Endothelial cell (in vitro differentiated cells): ENCODE data around the gene GZF1. TPM values are rescaled to one million over a fixed set of nuclear protein-coding genes. Genes with fewer than 3 reads are reported as not detected.

Source experiments
- DNase-seq: peaks from one replicate; pipeline ENCODE4 v3.0.0; 2021; ENCODE audit warnings: low spot score
- H3K27ac Mint-ChIP-seq: one replicate; pipeline ENCODE4 v1.8.0; 2021; ENCODE audit warnings: mixed read lengths, inconsistent platforms; ENCODE audit not compliant: unreplicated experiment
- H3K27me3 Mint-ChIP-seq: one replicate; pipeline ENCODE4 v1.8.0; 2021; ENCODE audit warnings: mild to moderate bottlenecking, moderate library complexity, mixed read lengths, inconsistent platforms; ENCODE audit not compliant: unreplicated experiment
- H3K36me3 Mint-ChIP-seq: one replicate; pipeline ENCODE4 v1.8.0; 2021; ENCODE audit warnings: mild to moderate bottlenecking, low read depth, mixed read lengths, inconsistent platforms; ENCODE audit not compliant: unreplicated experiment
- H3K4me1 Mint-ChIP-seq: one replicate; pipeline ENCODE4 v1.8.0; 2021; ENCODE audit warnings: mild to moderate bottlenecking, mixed read lengths, inconsistent platforms; ENCODE audit not compliant: unreplicated experiment
- H3K4me3 Mint-ChIP-seq: one replicate; pipeline ENCODE4 v1.8.0; 2021; ENCODE audit warnings: mild to moderate bottlenecking, mixed read lengths, inconsistent platforms; ENCODE audit not compliant: unreplicated experiment
- H3K9me3 Mint-ChIP-seq: one replicate; pipeline ENCODE4 v1.8.0; 2021; ENCODE audit warnings: mixed read lengths, inconsistent platforms; ENCODE audit not compliant: unreplicated experiment
- CTCF ChIP-seq: fragments of 200-600 bp; sonication (generic); IDR thresholded peaks from one replicate; pipeline ENCODE4 v1.5.0; 2021; ENCODE audit warnings: antibody characterized with exemption; ENCODE audit not compliant: unreplicated experiment
- total RNA-seq: library from RNA; stranded (reverse); fragmentation: NEBNext Ultra II Directional; extraction: Animal tissue kit (Norgen Biotek cat#: 25700); gene quantifications from one replicate; pipeline ENCODE4 v1.2.1, GENCODE V29; 2021; ENCODE audit not compliant: unreplicated experiment

Gene GZF1
- total RNA-seq, 1 donor from 2014 or later, result 9.6 TPM

- Mint-ChIP-seq H3K27ac (no peak overlapping the region), H3K9me3 (no peaks in the 10 kb centered on the region), H3K36me3 (no peaks in the 10 kb centered on the region), H3K4me3 (no peak overlapping the region), H3K27me3 (no peaks in the 10 kb centered on the region), H3K4me1 (peaks cover 10% of the 10 kb centered on the region)
- no peak for TF ChIP-seq CTCF
- DNase-seq, result no peak
Observed at GRCh38 chr20:23414526-23415188, 52.7 kb downstream of the GZF1 start.

- Mint-ChIP-seq H3K9me3 (no peaks in the 10 kb centered on the region), H3K27me3 (no peaks in the 10 kb centered on the region), H3K4me1 (peaks cover 14% of the 10 kb centered on the region), H3K4me3 (no peak overlapping the region), H3K36me3 (no peaks in the 10 kb centered on the region), H3K27ac (no peak overlapping the region)
- no peak for DNase-seq
- TF ChIP-seq CTCF, result no peak
Observed at GRCh38 chr20:23415555-23415954, 53.6 kb downstream of the GZF1 start.

GRCh38 chr20:23415959-23416583 lies 54.1 kb downstream of the GZF1 start:
- Mint-ChIP-seq H3K4me1 (peaks cover 14% of the 10 kb centered on the region), H3K4me3 (no peak overlapping the region), H3K27me3 (no peaks in the 10 kb centered on the region), H3K36me3 (no peaks in the 10 kb centered on the region), H3K27ac (no peak overlapping the region), H3K9me3 (no peaks in the 10 kb centered on the region)
- DNase-seq, result no peak
- no peak for TF ChIP-seq CTCF

GRCh38 chr20:23417861-23418260 lies 55.9 kb downstream of the GZF1 start:
- Mint-ChIP-seq H3K9me3 (no peaks in the 10 kb centered on the region), H3K27me3 (no peaks in the 10 kb centered on the region), H3K27ac (no peak overlapping the region), H3K4me1 (peaks cover 18% of the 10 kb centered on the region), H3K4me3 (no peak overlapping the region), H3K36me3 (peaks cover 5% of the 10 kb centered on the region)
- no peak for TF ChIP-seq CTCF
- no peak for DNase-seq

- no peaks in the 10 kb centered on the region for H3K9me3 Mint-ChIP-seq
- no peak for TF ChIP-seq CTCF
- H3K36me3 Mint-ChIP-seq, result peaks cover 5% of the 10 kb centered on the region
- DNase-seq, result no peak
- peaks cover 18% of the 10 kb centered on the region for H3K4me1 Mint-ChIP-seq
- peak overlapping the region; percentile 89 for H3K4me3 Mint-ChIP-seq
- H3K27ac Mint-ChIP-seq, result peak overlapping the region; percentile 78
- no peaks in the 10 kb centered on the region for H3K27me3 Mint-ChIP-seq
Observed at GRCh38 chr20:23419657-23419994, 57.6 kb downstream of the GZF1 start.
